GM19455 (cell line): ENCODE measurements around the gene MAP2K4.

Source experiments
- ATAC-seq: cut with Tn5 transposase; IDR thresholded peaks from one replicate; pipeline ENCODE4 v1.9.1; 2021; ENCODE audit not compliant: unreplicated experiment

The MAP2K4 gene

GRCh38 chr17:12035673-12036072, 15.0 kb downstream of the MAP2K4 start:
- ATAC-seq = no peak

DNA sequence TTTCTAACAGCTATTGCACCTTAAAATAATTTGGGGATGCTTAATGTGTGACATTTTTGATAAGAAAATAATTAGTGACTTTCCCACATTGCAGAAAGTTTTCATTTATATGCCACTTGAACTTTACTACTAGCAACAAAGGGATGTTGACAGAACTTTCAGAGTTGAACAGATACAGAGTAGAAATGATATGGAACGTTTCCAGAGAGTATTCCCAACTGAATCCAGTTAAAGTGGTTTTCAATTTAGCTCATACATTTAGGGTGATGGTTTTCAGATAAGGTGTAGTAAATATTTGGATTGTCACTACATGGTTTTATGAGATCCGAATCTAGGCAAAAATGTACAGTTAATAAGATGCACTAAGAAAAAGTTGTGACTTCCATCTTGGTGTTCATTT, 17.3 kb downstream of the MAP2K4 start:
- ATAC-seq = no peak

DNA sequence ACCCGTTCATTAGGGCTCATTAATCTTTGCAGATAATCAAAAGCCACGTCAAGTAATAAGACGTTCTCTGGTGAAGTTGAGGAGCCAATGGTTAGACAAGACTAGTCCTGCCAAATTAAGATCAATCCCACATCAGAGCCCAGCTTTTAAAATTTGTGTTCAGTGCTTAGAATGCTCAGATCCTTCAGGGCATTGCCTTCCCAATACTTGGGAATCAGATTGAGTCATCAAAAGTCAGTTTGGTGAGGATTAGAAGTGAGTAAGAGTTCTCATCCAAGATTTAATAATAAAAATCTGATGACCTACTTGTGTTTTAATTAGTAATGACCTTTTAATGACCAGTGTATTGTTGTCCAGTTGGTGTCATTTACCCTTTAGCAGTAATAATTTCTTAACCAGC, 19.8 kb downstream of the MAP2K4 start:
- ATAC-seq = no peak

- ATAC-seq = no peak
Measured at GRCh38 chr17:12041312-12041711, 20.6 kb downstream of the MAP2K4 start.

GRCh38 chr17:12043702-12044101, 23.0 kb downstream of the MAP2K4 start:
- ATAC-seq = no peak

GRCh38 chr17:12046786-12047185, 26.1 kb downstream of the MAP2K4 start:
- no peak for ATAC-seq

DNA sequence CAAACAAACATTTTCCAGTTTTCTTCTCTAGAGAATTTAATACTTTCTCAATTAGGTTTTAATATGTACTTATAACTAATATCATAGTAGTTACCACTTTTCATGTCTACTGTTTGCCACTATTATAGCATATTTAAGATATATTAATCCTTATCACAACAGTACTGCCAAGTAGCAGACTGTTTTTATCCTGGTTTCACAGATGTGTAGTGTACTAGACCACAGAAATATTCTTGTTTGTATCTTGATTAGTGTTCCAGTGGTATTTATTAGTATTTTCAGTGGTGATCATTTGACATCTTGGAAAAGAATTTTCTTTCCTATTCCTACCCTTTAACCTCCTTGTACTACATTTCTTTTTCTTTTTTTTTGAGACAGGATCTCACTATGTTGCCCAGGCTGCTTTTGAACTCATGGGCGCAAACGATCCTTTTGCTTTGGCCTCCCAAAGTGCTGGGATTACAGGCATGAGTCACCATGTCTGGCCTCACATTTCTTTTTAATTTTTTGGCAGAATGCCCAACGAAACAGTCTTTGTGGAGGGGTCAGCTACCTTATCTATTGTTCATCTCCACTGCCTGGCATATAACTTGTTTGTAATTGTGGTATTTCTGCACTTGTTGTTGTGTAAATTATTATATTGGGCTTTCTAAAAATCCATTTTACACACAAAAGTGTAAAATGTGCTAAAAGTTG, 27.2 kb downstream of the MAP2K4 start:
- ATAC-seq = no peak

- no peak for ATAC-seq
Measured at GRCh38 chr17:12048843-12049473, 28.3 kb downstream of the MAP2K4 start.

DNA sequence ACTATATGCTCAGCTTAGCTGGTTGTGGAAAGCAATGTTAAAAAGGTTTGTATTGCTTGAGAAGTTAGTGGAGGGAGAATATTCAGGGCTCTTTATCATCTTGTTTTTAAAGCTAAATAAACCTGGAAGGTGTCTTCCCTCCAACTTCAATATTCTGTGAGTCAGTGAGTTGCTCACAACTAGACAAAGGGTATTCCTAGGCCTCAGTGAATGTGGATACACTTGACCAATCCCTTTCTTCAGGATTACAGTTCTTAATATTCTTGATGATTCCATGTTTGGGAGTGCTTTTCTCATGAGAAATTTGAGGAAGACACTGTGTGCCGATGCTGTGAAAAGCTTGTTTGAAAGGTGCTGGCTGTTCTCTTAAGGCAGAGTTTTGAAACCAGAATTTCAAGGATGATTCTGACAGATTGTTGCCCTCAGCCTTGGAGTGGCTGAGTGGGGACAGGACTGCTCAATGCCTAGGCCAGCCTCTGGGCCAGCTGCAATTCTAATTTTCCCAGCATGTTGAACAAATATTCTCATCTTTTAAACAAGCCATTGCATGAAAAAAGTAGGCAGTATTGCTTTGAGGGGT, 30.1 kb downstream of the MAP2K4 start:
- ATAC-seq = no peak

DNA sequence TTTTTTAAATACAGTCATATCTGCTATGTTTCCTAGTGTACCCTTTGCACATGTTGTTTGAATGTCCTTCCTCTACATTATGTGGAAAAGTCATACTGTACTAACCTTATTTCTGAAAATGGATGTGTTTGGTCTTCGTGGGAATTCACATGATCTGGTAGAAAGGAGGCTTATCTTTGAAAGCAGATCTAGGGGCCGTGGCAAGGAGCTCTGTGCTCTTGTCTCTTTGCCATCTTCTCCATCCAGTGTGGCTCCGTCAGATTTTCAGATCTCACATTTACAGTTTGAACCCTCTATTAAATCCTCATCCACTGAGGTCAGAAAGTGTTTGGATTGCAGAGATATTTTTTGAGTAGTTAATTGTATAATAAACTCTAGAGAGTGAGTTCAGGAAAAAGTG, 32.9 kb downstream of the MAP2K4 start:
- ATAC-seq = no peak

DNA sequence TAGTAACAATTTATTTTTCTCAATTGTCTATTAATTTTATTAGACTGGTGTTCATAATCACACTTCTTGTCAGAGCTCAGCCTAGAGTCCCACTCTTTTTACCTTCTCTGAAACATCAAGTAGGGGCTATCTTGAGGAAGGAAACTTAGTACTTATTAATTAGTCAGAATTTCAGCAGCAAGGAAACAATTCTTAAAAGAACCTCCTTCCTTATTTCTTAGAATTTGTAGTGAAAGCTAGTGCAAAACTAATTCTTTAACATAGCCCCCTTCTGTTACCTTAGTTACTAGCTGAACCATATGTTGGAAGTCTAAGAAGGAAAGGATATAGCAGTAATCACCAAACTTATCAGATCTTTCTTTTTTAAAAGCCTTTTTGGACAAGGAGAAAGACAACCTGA, 35.2 kb downstream of the MAP2K4 start:
- no peak for ATAC-seq

GRCh38 chr17:12057520-12057919, 36.8 kb downstream of the MAP2K4 start:
- no peak for ATAC-seq

DNA sequence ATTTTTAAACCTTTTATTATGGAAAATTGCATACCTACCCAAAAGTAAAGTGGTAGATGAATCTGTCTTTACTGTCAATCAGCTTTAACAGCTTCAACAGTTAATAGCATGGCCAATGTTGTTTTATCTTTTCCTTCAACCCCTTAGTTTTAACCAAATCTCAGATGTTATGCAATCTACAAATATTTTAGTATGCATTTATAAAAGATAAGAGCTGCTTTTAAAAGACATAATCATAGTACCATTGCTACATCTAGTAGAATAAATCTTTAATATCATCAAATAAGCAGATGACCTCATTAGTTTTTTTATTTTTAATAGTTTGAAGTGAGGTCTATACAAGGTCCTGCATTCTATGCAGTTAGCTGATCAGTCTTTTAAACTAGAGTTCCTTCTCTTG, 37.9 kb downstream of the MAP2K4 start:
- ATAC-seq = no peak

DNA sequence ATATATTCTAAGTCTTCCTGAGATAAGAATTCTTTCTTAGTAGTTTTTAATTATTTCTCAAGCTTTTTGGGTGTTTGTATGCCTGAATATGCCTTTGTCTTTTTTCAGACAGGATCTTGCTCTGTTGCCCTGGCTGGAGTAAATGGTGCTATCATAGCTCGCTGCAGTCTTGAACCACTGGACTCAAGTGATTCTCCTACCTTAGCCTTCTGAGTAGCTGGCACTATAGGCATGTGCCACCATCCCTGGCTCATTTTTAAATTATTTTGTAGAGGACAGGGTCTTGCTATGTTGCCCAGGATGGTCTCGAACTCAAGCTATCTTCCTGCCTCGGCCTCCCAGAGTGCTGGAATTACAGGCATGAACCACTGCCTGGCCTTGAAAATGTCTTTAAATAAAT, 41.6 kb downstream of the MAP2K4 start:
- ATAC-seq = no peak

DNA sequence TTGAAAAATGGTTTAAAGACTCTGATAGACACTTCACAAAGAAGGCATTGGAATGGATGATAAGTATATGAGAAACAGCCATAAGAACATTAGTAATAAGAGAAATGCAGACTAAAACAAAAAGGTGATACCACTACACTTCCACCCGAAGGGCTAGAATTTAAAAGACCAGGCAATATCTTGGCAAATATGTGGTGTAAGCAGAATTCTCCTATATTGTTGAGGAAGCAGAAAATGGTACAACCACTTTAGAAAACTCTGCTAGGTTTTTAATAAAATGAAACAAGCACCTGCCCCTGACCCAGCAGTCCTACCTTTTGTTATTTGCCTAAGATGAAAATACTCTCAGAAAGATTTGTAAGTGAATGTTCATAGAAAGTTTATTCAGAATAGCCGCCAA, 43.7 kb downstream of the MAP2K4 start:
- no peak for ATAC-seq

DNA sequence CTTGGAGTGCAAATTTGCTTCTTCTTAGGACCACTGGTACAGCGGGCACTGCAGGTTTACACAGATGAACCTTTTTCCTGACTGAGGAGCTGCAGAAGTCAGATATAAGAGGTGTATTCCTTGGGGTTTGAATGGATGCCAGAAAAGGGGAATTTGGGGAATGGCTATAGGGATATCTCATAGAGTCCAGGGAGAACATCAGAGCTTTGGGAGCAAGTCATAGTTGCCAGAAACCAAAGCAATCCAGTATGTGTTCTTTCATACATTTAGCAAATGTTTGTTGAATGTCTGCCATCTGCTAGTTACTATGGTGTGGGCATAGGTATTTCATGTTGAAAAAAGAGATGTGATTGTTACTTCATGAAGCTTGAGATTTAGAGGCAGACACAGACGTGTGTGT, 46.8 kb downstream of the MAP2K4 start:
- no peak for ATAC-seq

GRCh38 chr17:12068946-12069345, 48.3 kb downstream of the MAP2K4 start:
- no peak for ATAC-seq

GRCh38 chr17:12070561-12070960, 49.9 kb downstream of the MAP2K4 start:
- ATAC-seq = no peak

- no peak for ATAC-seq
Measured at GRCh38 chr17:12074346-12074745, 53.7 kb downstream of the MAP2K4 start.

DNA sequence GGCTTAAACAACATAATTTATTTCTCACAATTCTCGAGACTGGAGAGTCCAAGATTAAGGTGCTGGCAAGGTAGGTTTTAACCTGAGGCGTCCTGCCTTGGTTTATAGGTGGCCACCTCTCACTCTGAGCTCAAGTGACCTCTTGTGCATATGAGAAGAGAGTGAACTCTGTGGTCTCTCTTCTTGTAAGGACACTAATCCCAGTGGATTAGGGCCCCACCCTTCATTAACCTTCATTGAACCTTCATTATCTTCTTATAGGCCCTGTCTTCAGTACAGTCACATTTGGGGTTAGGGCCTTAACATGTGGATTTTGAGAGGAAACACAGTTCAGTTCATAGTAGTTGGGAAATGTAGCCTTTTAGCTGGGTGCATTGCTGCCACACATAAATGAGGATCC, 57.1 kb downstream of the MAP2K4 start:
- no peak for ATAC-seq

GRCh38 chr17:12078791-12079190, 58.1 kb downstream of the MAP2K4 start:
- no peak for ATAC-seq

DNA sequence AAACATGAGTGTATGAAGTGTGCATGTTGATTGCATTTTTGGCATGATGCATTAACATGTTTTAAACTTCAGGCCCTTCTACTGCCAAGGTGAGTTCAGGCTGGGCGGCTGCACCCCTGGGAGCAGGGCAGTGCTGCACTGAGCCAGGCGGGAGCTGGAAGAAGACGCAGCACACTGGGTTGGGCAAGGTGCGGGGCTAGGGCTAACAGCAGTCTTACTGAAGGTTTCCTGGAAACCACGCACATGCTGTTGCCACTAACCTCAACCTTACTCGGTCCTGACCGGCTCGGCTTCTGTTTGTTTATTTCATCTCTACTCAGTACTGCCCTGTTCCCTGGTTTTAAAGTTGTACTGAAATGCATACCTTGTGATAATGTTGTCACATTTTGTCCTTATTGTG, 61.0 kb downstream of the MAP2K4 start:
- no peak for ATAC-seq
